Keratinocyte (primary cell): ENCODE measurements around the gene KBTBD6. TPM values are rescaled to one million over a fixed set of nuclear protein-coding genes. Genes with fewer than 3 reads are reported as not detected.

Experiments used
- DNase-seq: peaks from one replicate; pipeline ENCODE4 v3.0.0-alpha.2; 2011; ENCODE audit warnings: low read depth, missing footprints, low spot score
- FAIRE-seq: peaks from 2 replicates; lab custom pipeline; 2011; peaks lifted over from hg19 to GRCh38; lab: Jason Lieb, UNC
- H2AFZ ChIP-seq: 2 replicates; pipeline ENCODE4 v1.6.0; 2012; ENCODE audit warnings: low read length, control low read depth, inconsistent platforms; ENCODE audit not compliant: control insufficient read depth
- H3K27ac ChIP-seq: 2 replicates; pipeline ENCODE4 v1.5.1; 2011; ENCODE audit warnings: low read length; ENCODE audit not compliant: control insufficient read depth, insufficient read depth
- H3K27me3 ChIP-seq: 3 replicates; pipeline ENCODE4 v1.6.0; 2011; ENCODE audit warnings: low read length; ENCODE audit not compliant: control insufficient read depth, insufficient read depth; ENCODE audit errors: extremely low read depth
- H3K36me3 ChIP-seq, 2 experiments: 2 replicates in 1 of 2; 3 replicates in 1 of 2; pipeline ENCODE4 v1.5.1; 2011; ENCODE audit warnings: low read length in 2 of 2, mild to moderate bottlenecking in 1 of 2; ENCODE audit not compliant: control insufficient read depth in 2 of 2, insufficient read depth in 2 of 2; ENCODE audit errors: extremely low read depth in 1 of 2
- H3K4me1 ChIP-seq: 3 replicates; pipeline ENCODE4 v1.5.1; 2011; ENCODE audit warnings: low read length; ENCODE audit not compliant: control insufficient read depth, insufficient read depth; ENCODE audit errors: extremely low read depth
- H3K4me2 ChIP-seq: 3 replicates; pipeline ENCODE4 v1.6.0; 2011; ENCODE audit warnings: low read depth, low read length; ENCODE audit not compliant: control insufficient read depth, insufficient read depth; ENCODE audit errors: extremely low read depth
- H3K4me3 ChIP-seq, 3 experiments: fragments of 200-600 bp in 1 of 3; sonication (generic) in 1 of 3; 2 replicates in 2 of 3; 3 replicates in 1 of 3; pipeline ENCODE4 v1.5.1; 2011 to 2016; ENCODE audit warnings: low read length in 3 of 3, mild to moderate bottlenecking in 3 of 3, control low read depth in 2 of 3, inconsistent platforms in 1 of 3, low read depth in 1 of 3, mixed read lengths in 1 of 3, mixed run types in 1 of 3, moderate library complexity in 1 of 3; ENCODE audit not compliant: control insufficient read depth in 2 of 3, insufficient read depth in 2 of 3; ENCODE audit errors: extremely low read depth in 1 of 3
- H3K79me2 ChIP-seq: 2 replicates; pipeline ENCODE4 v1.6.0; 2012; ENCODE audit warnings: low read length; ENCODE audit not compliant: control insufficient read depth, insufficient read depth
- H3K9ac ChIP-seq: 3 replicates; pipeline ENCODE4 v1.6.0; 2011; ENCODE audit warnings: low read length; ENCODE audit not compliant: control insufficient read depth, insufficient read depth; ENCODE audit errors: extremely low read depth
- H3K9me1 ChIP-seq: 3 replicates; pipeline ENCODE4 v1.6.0; 2011; ENCODE audit warnings: low read length; ENCODE audit not compliant: control insufficient read depth, insufficient read depth; ENCODE audit errors: extremely low read depth
- H3K9me3 ChIP-seq: 2 replicates; pipeline ENCODE4 v1.5.1; 2012; ENCODE audit warnings: low read depth, low read length; ENCODE audit not compliant: control insufficient read depth
- H4K20me1 ChIP-seq: 3 replicates; pipeline ENCODE4 v1.6.0; 2011; ENCODE audit warnings: low read length; ENCODE audit not compliant: control insufficient read depth, insufficient read depth; ENCODE audit errors: extremely low read depth
- EZH2 ChIP-seq: IDR thresholded peaks from one replicate; pipeline ENCODE4 v1.6.1; 2012; ENCODE audit warnings: inconsistent platforms, mild to moderate bottlenecking, low read length, moderate library complexity
- dilution Hi-C: fragments of 300-500 bp; cut with MboI; formaldehyde crosslinking; loops from one replicate; pipeline ENCODE4 v1.7.0; 2020; ENCODE audit warnings: low sequenced_read_pairs; ENCODE audit not compliant: extremely low pct_ligation_motif_present
- polyA plus RNA-seq, 5 experiments: library from polyadenylated mRNA; depleted of rRNA in 3 of 5; stranded (reverse) in 3 of 5; stranded (forward) in 1 of 5; unstranded in 1 of 5; fragments of >200 nt; gene quantifications; 1 replicate in 1 of 5; 2 replicates in 3 of 5; 3 replicates in 1 of 5; pipeline versions ENCODE4 v1.2.1 to v1.2.3, GENCODE V29; 2011 to 2012; ENCODE audit warnings: missing spikeins in 2 of 5, low read depth in 1 of 5, low replicate concordance in 1 of 5
- small RNA-seq, 3 experiments: library from RNA; depleted of rRNA; stranded (forward); fragments of <200 nt; gene quantifications; one replicate each; pipeline ENCODE3, GENCODE V24; 2012; ENCODE audit warnings: low read depth in 3 of 3, low replicate concordance in 1 of 3; ENCODE audit not compliant: insufficient read length in 3 of 3
- TF ChIP-seq, protein P1 (sequence below), 3 experiments: IDR thresholded peaks in 1 of 3; conservative IDR thresholded peaks in 1 of 3; optimal IDR thresholded peaks in 1 of 3; 2 replicates in 2 of 3; 3 replicates in 1 of 3; pipeline versions ENCODE3 to v1.5.1; 2011; ENCODE audit warnings: low read length in 3 of 3, mild to moderate bottlenecking in 3 of 3, moderate library complexity in 2 of 3, control low read depth in 1 of 3, inconsistent platforms in 1 of 3; ENCODE audit not compliant: insufficient read depth in 2 of 3; ENCODE audit errors: extremely low read depth in 1 of 3

Gene KBTBD6
- polyA plus RNA-seq, 1 donor (not counting 4 experiments of a cell fraction or from before 2014, with no cell fraction given) = 4.9 TPM

DNA sequence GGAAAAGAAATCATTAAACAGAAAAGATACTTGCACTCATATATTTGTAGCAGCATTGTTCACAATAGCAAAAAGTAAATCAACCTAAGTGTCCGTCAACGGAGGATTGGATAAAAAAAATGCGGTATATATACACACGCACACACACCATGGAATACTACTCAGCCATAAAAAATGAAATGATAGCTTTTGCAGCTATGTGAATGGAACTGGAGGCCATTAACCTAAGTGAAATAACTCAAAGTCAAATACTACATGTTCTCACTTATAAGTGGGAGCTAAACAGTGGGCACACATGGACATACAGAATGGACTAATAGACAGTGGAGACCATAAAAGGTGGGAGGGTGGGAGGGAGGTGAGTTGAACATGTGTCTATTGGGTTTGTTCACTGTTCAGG is 52.9 kb downstream of the KBTBD6 start:
- Histone ChIP-seq H3K4me2 (no peak overlapping the region), H3K4me1 (no peaks in the 10 kb centered on the region), H3K9me3 (no peaks in the 10 kb centered on the region), H4K20me1 (no peaks in the 10 kb centered on the region), H3K9me1 (no peaks in the 10 kb centered on the region), H3K9ac (no peak overlapping the region), H3K36me3 (peaks cover 7 to 22% of the 10 kb centered on the region in 2 experiments), H3K4me3 (no peak overlapping the region), H3K79me2 (no peaks in the 10 kb centered on the region), H3K27ac (no peak overlapping the region), H3K27me3 (no peaks in the 10 kb centered on the region), H2AFZ (no peak overlapping the region)
- dilution Hi-C loops = no loop called here
- FAIRE-seq (no peak), DNase-seq (no peak)
- no peak for TF ChIP-seq EZH2
- TF ChIP-seq, protein P1, sequence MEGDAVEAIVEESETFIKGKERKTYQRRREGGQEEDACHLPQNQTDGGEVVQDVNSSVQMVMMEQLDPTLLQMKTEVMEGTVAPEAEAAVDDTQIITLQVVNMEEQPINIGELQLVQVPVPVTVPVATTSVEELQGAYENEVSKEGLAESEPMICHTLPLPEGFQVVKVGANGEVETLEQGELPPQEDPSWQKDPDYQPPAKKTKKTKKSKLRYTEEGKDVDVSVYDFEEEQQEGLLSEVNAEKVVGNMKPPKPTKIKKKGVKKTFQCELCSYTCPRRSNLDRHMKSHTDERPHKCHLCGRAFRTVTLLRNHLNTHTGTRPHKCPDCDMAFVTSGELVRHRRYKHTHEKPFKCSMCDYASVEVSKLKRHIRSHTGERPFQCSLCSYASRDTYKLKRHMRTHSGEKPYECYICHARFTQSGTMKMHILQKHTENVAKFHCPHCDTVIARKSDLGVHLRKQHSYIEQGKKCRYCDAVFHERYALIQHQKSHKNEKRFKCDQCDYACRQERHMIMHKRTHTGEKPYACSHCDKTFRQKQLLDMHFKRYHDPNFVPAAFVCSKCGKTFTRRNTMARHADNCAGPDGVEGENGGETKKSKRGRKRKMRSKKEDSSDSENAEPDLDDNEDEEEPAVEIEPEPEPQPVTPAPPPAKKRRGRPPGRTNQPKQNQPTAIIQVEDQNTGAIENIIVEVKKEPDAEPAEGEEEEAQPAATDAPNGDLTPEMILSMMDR (optimal IDR thresholded peaks at IDR 0.05 in 1 of 3, IDR thresholded peaks at IDR 0.05 in 1 of 3, conservative IDR thresholded peaks at IDR 0.05 in 1 of 3; ENCODE audit: extremely low read depth in 1 of 3, insufficient read depth in 2 of 3, low read length in 3 of 3) = no peak

Small RNA genes within 50 kb of the gene (small RNA-seq; reads per million reads assigned to genes)
- 0 reads per million in 3 experiments for gene MIR3168
- 0 reads per million in 3 experiments for gene RN7SL597P

Other genes starting within 250 kb of the KBTBD6 start
- 37.9 to 57.6 TPM (median 48.0 TPM) in 3 replicates for gene ELF1, start 113.5 kb downstream of the KBTBD6 start, polyA plus RNA-seq
- 5.9 to 13.5 TPM (median 9.3 TPM) in 3 replicates for gene WBP4, start 71.3 kb downstream of the KBTBD6 start, polyA plus RNA-seq
- 2.8 to 3.4 TPM (median 3.2 TPM) in 3 replicates for gene KBTBD7, start 61.8 kb upstream of the KBTBD6 start, polyA plus RNA-seq
- gene MTRF1, start 130.8 kb upstream of the KBTBD6 start, polyA plus RNA-seq = 9.1 to 16.9 TPM (median 12.1 TPM) in 3 replicates
- 4.2 to 12.0 TPM (median 5.6 TPM) in 3 replicates for gene NAA16, start 178.5 kb upstream of the KBTBD6 start, polyA plus RNA-seq